Measurements from ENCODE around the gene HCN1. TPM values are rescaled to one million over a fixed set of nuclear protein-coding genes. Genes with fewer than 3 reads are reported as not detected.

Gene HCN1
- total RNA-seq, 1 donor from 2014 or later, result 0.56 TPM

DNA sequence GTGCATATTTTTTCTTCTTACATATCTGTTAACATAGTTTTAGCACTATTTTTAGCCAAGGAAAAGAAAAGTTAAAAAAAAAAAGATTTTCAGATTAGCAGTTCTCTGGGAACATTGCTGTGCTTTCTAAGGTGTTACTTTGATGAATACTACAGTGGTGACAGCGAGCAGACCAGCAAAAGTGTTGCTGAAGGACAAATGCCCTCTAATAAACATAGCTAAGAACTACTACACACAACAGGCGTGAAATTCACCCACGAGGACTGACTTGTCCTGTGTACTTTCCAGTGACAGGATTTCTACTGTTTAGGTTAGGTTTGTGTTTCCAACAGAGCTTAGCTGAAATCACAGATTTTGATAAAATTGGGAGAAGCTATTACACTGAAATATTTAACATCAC lies 153.8 kb downstream of the HCN1 start:
- TF ChIP-seq, protein P1, sequence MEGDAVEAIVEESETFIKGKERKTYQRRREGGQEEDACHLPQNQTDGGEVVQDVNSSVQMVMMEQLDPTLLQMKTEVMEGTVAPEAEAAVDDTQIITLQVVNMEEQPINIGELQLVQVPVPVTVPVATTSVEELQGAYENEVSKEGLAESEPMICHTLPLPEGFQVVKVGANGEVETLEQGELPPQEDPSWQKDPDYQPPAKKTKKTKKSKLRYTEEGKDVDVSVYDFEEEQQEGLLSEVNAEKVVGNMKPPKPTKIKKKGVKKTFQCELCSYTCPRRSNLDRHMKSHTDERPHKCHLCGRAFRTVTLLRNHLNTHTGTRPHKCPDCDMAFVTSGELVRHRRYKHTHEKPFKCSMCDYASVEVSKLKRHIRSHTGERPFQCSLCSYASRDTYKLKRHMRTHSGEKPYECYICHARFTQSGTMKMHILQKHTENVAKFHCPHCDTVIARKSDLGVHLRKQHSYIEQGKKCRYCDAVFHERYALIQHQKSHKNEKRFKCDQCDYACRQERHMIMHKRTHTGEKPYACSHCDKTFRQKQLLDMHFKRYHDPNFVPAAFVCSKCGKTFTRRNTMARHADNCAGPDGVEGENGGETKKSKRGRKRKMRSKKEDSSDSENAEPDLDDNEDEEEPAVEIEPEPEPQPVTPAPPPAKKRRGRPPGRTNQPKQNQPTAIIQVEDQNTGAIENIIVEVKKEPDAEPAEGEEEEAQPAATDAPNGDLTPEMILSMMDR (IDR thresholded peaks at IDR 0.05; ENCODE audit: partially characterized antibody, unreplicated experiment), result no peak
- no peaks in the 10 kb centered on the region for H3K4me1 Mint-ChIP-seq (ENCODE audit: low read depth, unreplicated experiment)
- no peaks in the 10 kb centered on the region for H3K36me3 Mint-ChIP-seq (ENCODE audit: unreplicated experiment)
- no peak for DNase-seq
- no peak overlapping the region for H3K27ac Mint-ChIP-seq (ENCODE audit: unreplicated experiment)
- H3K9me3 Mint-ChIP-seq (ENCODE audit: unreplicated experiment), result no peaks in the 10 kb centered on the region
- no peaks in the 10 kb centered on the region for H3K27me3 Mint-ChIP-seq (ENCODE audit: unreplicated experiment)
- no peak overlapping the region for H3K4me3 Mint-ChIP-seq (ENCODE audit: unreplicated experiment)

DNA sequence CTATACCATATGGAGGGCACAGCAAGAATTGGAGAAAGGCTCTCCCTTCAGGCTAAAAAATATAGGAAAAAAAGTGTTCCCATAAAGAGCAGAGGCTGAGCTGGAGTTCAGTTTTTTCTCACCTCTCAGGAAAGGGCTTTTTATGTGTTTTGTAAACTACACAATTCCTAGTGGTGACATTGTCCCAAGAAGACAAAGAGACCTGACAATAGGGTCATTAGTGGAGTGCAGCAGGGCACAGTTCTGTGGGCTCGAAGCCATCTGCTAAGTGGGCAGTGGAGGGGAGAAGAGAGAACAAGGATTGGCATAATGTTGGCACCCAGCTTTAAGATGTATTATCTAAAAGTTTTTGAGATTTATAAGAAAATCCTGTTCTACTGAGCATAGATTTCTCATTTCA lies 162.5 kb downstream of the HCN1 start:
- no peak for DNase-seq
- Mint-ChIP-seq H3K27ac (ENCODE audit: unreplicated experiment) (no peak overlapping the region), H3K9me3 (ENCODE audit: unreplicated experiment) (no peaks in the 10 kb centered on the region), H3K4me3 (ENCODE audit: unreplicated experiment) (no peak overlapping the region), H3K36me3 (ENCODE audit: unreplicated experiment) (no peaks in the 10 kb centered on the region), H3K27me3 (ENCODE audit: unreplicated experiment) (no peaks in the 10 kb centered on the region), H3K4me1 (ENCODE audit: low read depth, unreplicated experiment) (no peaks in the 10 kb centered on the region)
- TF ChIP-seq, protein P1 (IDR thresholded peaks at IDR 0.05; ENCODE audit: partially characterized antibody, unreplicated experiment), result no peak

DNA sequence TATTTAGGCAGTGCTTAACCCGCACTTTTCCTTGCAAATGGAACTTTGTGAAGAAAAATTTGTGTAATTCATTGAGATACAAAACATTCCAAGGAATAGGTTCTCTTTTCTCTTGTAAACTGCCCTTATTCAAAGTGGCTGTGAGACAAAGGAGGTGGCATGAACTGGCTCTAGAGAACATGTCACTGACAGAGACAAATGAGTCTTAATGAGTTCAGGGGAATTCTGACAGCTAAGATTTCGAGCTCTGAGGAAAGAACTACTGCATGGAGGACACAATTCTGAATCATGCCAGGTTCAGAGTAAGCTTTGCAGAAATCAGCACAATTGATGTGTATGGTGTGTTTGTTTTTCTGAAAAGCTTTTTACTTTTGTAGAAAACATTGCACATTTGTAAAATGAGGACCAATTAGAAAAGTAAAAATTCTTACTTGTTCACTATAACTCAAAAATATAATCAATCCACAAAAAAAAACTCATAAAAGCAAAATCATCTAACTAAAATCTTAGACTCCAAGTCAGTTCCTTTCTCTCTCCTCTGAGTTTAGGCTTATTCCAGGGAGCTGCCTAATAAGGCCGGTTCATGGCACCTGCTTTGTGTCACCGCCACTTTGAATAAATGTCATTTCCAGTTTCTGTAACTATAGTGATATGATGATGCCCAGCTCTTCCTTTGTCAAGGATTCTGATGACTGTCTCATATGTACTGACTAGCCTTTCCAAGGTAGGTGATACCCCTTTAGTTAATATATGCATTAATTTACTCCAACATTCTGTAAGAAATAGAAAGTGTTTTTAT lies 163.2 kb downstream of the HCN1 start:
- H3K27me3 Mint-ChIP-seq (ENCODE audit: unreplicated experiment), result no peaks in the 10 kb centered on the region
- H3K36me3 Mint-ChIP-seq (ENCODE audit: unreplicated experiment), result no peaks in the 10 kb centered on the region
- TF ChIP-seq, protein P1 (IDR thresholded peaks at IDR 0.05; ENCODE audit: partially characterized antibody, unreplicated experiment), result no peak
- H3K4me3 Mint-ChIP-seq (ENCODE audit: unreplicated experiment), result no peak overlapping the region
- no peak overlapping the region for H3K27ac Mint-ChIP-seq (ENCODE audit: unreplicated experiment)
- DNase-seq, result no peak
- no peaks in the 10 kb centered on the region for H3K4me1 Mint-ChIP-seq (ENCODE audit: low read depth, unreplicated experiment)
- H3K9me3 Mint-ChIP-seq (ENCODE audit: unreplicated experiment), result no peaks in the 10 kb centered on the region

DNA sequence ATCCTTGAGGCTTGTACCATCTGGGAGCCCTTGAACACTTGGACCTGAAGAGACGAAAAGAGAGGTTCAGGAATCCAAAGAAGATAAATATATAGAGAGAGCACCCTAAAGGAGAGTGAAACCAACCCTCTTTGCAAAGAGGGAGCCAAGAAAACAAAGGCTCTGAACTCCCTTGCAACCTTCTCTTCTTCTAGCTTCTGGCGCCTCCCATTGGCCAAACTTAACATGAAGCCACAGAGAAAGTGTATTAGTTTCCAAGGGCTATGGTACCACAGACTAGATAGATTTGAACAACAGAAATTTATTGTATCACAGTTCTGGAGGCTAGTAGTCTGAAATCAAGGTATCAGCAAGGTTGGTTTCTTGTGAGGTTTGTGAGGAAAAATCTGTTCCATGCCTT lies 175.1 kb downstream of the HCN1 start:
- Mint-ChIP-seq H3K9me3 (ENCODE audit: unreplicated experiment) (no peaks in the 10 kb centered on the region), H3K27ac (ENCODE audit: unreplicated experiment) (peak overlapping the region; percentile 43), H3K36me3 (ENCODE audit: unreplicated experiment) (no peaks in the 10 kb centered on the region), H3K4me3 (ENCODE audit: unreplicated experiment) (no peak overlapping the region), H3K4me1 (ENCODE audit: low read depth, unreplicated experiment) (no peaks in the 10 kb centered on the region), H3K27me3 (ENCODE audit: unreplicated experiment) (no peaks in the 10 kb centered on the region)
- peak; percentile 70 for DNase-seq
- TF ChIP-seq, protein P1 (IDR thresholded peaks at IDR 0.05; ENCODE audit: partially characterized antibody, unreplicated experiment), result peak; percentile 26

DNA sequence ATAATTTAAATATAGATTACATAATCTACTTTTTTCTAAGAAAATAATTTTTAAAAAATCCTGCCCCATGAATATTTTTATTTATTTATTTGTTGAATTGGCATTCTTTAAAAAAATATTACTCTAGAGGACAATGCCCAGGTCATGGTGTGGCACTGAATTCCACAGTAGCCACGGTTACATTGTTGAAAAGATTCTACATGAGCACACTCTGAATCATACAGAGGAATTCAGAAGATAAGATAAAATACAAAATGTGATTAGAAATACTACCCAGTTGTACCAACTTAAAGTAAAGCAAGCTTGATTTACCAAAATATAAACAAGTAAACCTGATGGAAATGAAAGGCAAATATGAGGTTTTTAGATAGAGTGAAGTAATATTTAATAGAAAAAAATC lies 183.7 kb downstream of the HCN1 start:
- no peak overlapping the region for H3K27ac Mint-ChIP-seq (ENCODE audit: unreplicated experiment)
- no peak for DNase-seq
- no peaks in the 10 kb centered on the region for H3K36me3 Mint-ChIP-seq (ENCODE audit: unreplicated experiment)
- no peaks in the 10 kb centered on the region for H3K27me3 Mint-ChIP-seq (ENCODE audit: unreplicated experiment)
- H3K9me3 Mint-ChIP-seq (ENCODE audit: unreplicated experiment), result no peaks in the 10 kb centered on the region
- H3K4me1 Mint-ChIP-seq (ENCODE audit: low read depth, unreplicated experiment), result peaks cover 1% of the 10 kb centered on the region
- TF ChIP-seq, protein P1 (IDR thresholded peaks at IDR 0.05; ENCODE audit: partially characterized antibody, unreplicated experiment), result no peak
- no peak overlapping the region for H3K4me3 Mint-ChIP-seq (ENCODE audit: unreplicated experiment)
